Dermis blood vessel endothelial cell (primary cell): Measurements from ENCODE around the gene CDK19. TPM values are rescaled to one million over a fixed set of nuclear protein-coding genes. Genes with fewer than 3 reads are reported as not detected.
"Not testable (repeated sequence)": the region's sequence is repeated elsewhere in the genome, so short reads cannot be mapped to it uniquely, and the experiment has no call there.

Experiments
- DNase-seq: peaks from one replicate; pipeline ENCODE4 v3.0.0; 2010
- total RNA-seq: library from RNA; depleted of rRNA; stranded (reverse); fragments of >200 nt; gene quantifications from 2 replicates; pipeline ENCODE4 v1.2.3, GENCODE V29; 2014

The CDK19 gene
- total RNA-seq, 1 donor from 2014 or later: 9.7 TPM

DNA sequence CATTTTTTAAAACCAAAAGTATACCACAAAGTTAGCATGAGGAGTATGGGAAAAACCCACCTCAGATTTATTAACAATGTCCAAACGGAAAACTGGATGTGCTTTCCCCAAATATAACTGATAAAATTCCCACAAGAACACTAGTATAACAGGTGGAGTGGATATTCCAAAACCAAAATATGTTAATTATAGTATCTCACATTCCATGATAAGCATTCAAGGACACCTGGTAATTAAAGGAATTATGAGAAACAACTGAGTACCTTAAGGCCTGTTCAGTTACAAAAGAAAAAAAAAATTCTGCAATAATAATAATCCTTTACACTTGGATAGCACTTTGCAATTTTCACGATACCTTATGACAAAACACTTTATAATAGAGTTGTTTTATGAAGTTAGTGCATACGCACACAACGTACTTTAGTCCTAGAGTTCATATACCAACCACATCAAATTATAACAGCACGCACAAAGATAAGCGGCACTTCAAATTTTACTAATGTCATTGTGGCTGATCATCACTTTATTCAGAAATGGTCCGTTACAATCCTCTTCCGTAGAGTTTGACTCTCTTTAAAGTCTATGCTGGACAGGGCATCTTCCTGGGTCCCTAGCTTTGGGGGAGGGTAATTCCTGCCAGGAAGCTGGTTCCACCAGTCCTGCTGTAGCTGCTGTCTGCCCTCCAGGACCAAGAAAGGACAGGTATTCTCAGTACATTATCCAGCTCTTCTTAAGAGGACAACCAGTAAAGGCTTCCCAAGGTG, 1.7 kb downstream of the CDK19 start:
- no peak for DNase-seq

GRCh38 chr6:110812719-110813118, 2.5 kb downstream of the CDK19 start:
- DNase-seq: no peak

GRCh38 chr6:110810896-110811586, 4.2 kb downstream of the CDK19 start:
- DNase-seq: no peak

DNA sequence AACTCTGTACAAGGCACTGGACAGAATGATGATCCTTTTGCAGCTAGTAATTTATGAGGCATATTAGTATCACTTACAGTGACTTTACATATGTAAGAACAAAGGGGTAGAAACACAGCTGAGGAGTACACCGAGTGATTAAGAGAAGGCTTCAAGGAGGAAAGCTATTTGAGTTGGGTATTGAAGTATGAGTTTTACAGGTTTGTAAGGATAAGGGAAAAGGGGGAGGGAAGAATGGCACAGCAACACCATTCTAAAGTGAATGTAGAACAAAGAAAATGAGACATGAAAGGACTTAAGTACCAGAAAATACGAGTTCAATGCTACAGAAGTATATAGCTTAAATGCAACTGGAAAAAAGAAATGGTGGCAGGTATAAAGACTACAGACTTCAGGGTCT, 5.5 kb downstream of the CDK19 start:
- no peak for DNase-seq

GRCh38 chr6:110802175-110802574, 13.1 kb downstream of the CDK19 start:
- not testable (repeated sequence) for DNase-seq

GRCh38 chr6:110800839-110801196, 14.5 kb downstream of the CDK19 start:
- no peak for DNase-seq

- DNase-seq: no peak
Measured at GRCh38 chr6:110800196-110800838, 15.0 kb downstream of the CDK19 start.

- no peak for DNase-seq
Measured at GRCh38 chr6:110799655-110800054, 15.6 kb downstream of the CDK19 start.

DNA sequence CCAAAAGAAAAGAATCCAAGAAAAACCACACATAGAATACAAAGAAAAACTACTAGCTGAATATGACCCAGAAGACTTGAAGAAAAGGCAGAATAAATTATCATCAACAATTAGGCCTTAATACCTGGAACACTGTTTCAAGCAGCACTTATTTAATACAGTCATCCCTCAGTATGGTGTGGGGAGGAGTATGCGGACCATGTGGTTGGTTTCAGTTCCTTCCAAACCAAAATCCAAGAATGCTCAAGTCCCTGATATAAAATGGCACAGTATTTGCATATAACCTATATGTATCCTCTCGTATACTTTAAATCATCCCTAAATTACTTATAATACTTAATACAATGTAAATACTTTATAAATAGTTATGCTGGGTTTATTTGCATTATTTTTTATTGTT, 16.1 kb downstream of the CDK19 start:
- no peak for DNase-seq

- no peak for DNase-seq
Measured at GRCh38 chr6:110795271-110795670, 20.0 kb downstream of the CDK19 start.

DNA sequence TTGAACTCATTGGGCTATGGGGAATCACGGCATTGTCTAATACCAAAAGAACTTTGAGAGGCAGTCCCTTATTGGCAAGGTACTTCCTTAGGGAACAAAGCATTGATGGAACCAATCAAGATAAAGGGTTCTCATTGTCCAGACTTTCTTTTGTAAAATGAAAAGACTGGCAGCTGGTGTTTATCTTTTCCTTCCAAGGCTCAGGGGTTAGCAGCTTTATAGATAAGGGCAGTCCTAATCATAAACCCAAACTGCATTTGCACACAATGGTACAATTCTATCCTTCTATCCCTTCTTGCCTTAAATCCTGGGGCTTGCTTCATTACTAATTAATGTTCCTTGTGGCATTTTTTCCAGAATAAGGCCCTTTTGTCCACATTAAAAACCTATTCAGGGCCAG, 28.6 kb downstream of the CDK19 start:
- DNase-seq: no peak

DNA sequence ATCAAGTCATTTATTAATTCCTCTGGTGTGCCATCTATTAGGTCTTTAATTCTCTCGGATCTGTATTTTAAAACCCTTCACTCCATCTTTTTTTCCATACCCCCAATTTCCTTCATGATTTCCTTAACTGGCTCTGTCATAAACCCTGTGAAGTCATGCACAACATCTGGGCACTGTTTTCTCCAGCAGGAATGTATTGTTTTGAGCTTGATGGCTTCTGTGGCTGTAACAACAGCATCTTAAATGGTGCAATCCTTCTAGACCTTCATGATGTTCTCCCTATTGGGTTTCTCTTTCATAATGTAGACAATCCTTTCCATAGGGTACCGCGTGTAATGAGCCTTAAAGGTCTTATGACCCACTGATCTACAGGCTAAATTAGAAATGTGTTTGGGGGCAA, 29.0 kb downstream of the CDK19 start:
- no peak for DNase-seq

- no peak for DNase-seq
Measured at GRCh38 chr6:110784610-110784979, 30.7 kb downstream of the CDK19 start.

DNA sequence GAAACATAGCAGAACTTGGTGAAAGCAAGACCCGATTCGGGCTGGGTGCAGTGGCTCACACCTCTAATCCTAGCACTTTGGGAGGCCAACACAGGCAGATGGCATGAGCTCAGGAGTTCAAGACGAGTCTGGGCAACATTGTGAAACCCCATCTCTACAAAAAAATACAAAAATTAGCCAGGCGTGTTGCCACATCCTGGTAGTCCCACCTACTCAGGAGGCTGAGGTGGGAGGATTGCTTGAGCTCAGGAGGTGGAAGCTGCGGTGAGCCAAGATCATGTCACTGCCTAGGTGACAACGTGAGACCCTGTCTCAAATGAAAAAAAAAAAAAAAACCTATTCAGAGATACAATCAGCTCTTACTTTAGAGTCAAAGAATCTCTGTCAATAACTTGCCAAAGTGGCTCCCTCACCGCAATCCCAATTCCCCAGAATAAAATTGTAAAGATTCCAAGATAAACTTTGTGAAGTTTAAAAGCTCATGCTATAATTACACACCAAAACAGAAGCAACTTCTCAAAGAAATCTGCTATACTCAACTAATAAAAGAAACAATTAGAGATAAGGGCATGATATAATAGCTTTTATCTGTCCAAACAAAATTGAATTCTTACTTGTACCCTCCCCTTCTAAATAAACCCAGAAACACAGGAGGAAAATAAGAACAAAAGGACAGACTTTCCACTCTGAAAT, 33.6 kb downstream of the CDK19 start:
- DNase-seq: no peak

GRCh38 chr6:110778333-110778732, 36.9 kb downstream of the CDK19 start:
- DNase-seq: no peak

DNA sequence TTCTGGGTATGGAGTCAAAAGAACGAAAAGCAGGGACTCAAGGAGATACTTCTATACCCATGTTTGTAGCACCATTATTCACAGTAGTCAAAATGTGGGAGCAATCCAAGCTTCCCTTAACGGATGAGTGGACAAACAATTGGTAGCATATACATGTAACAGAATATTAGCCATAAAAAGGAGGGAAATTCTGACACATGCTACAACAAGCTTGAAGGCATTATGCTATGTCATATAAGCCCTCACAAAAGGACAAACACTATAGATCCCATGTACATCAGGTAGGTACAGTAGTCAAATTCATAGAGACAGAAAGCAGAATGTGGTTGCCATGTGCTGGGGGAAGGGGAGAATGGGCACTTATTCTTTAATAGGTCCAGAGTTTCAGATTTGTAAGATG, 37.6 kb downstream of the CDK19 start:
- no peak for DNase-seq

GRCh38 chr6:110776413-110776812, 38.9 kb downstream of the CDK19 start:
- no peak for DNase-seq

GRCh38 chr6:110769923-110770322, 45.3 kb downstream of the CDK19 start:
- DNase-seq: no peak

DNA sequence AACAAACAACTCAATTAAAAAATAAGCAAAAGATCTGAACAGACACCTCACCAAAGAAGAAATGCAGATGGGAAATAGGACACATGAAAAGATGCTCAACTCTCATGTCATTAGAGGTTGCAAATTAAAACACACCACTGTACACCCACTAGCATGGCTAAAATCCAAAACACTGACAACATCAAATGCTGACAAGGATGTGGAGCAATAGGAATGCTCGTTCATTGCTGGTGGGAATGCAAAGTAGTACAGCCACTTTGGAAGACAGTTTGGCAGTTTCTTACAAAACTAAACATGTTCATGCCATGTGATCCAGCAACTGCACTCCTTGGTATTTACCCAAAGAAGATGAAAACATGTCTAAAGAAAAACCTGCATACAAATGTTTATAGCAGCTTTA, 47.2 kb downstream of the CDK19 start:
- no peak for DNase-seq

DNA sequence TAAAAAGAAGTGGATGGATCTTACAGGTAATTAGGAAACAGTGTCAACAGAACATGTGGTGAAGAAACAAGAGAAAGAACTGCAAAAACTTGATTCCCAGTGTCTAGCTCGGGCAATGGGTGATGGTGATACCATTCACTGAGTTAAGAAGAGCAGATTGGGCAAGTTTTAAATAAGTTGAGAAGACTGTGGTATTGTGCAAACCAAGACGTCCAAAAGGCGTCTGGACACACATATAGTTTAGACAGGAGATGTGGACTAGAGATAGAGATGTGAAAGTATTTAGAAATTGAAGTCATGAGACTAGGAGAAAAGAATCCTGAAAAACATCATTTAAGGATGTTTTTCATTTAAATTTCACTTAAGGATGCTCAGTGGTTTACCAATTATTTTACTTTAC, 53.9 kb downstream of the CDK19 start:
- DNase-seq: no peak

DNA sequence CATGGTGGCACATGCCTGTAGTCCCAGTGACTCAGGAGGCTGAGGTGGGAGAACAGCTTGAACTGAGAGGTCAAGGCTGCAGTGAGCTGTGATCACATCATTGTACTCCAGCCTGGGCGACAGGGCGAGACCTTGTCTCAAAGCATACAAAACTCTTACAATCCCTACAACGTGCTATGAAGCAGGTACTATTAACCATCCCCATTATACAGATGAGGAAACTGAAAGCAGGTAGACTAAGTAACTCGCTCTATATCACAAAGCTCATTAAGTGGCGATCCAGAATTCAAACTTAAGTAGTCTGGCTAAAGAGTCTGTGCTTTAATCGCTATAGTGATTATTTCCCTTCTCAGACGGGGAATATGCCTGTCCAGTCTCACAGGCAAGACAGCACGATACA, 54.7 kb downstream of the CDK19 start:
- no peak for DNase-seq

DNA sequence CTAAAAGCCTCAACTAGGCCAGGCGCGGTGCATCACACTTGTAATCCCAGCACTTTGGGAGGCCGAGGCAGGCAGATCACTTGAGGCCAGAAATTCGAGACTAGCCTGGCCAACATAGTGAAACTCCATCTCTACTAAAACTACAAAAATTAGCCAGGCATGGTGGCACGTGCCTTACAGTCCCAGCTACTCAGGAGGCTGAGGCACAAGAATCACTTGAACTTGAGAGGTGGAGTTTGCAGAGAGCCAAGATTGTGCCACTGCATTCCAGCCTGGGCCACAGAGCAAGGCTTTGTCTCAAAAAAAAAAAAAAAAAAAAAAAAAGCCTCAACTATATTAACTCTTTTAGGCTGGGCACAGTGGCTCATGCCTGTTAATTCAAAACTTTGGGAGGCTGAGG, 55.2 kb downstream of the CDK19 start:
- DNase-seq: not testable (repeated sequence)

DNA sequence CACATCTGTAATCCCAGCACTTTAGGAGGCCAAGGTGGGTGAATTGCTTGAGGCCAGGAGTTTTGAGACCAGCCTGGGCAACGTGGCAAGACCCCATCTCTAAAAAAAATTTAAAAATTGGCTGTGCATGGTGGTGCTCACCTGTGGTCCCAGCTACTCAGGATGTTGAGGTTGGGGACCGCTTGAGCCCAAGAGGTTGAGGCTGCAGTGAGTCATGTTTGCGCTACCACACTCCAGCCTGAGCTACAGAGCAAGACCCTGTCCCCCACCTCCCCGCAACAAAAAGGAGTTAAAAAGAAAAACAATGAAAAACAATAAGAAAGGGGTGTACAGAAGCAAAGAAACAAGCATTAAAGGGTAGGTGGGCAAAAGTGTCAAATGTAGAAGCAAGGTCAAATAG, 57.3 kb downstream of the CDK19 start:
- no peak for DNase-seq

- no peak for DNase-seq
Measured at GRCh38 chr6:110756817-110757216, 58.5 kb downstream of the CDK19 start.
